IMR-90 (cell line): Measurements from ENCODE around the gene ADGRG3. TPM values are rescaled to one million over a fixed set of nuclear protein-coding genes. Genes with fewer than 3 reads are reported as not detected.

Source experiments
- ATAC-seq: fragments of 200-7000 bp; cut with Tn5 transposase; 2 replicates; pipeline ENCODE4 v1.9.1; 2020; ENCODE audit warnings: low read depth, mild to moderate bottlenecking, moderate library complexity
- BruUV-seq: library from RNA; stranded (reverse); fragments of 400-500 nt; replicated peaks from 2 replicates; lab custom pipeline; 2021; lab: Mats Ljungman, UMichigan
- CTCF ChIA-PET: fragments of 300-600 bp; formaldehyde crosslinking; extraction: SDS; loops from one replicate; lab custom pipeline; 2021; ENCODE audit warnings: antibody characterized with exemption; lab: Yijun Ruan, JAX
- POLR2A ChIA-PET: fragments of 300-600 bp; sonication (Branson Sonifier 250); formaldehyde crosslinking; loops from one replicate; lab custom pipeline; 2022; ENCODE audit warnings: antibody characterized with exemption; ENCODE audit not compliant: unreplicated experiment; lab: Charles Lee
- DNase-seq: peaks from one replicate; pipeline ENCODE4 v3.0.0; 2013
- H2AFZ ChIP-seq: replicated peaks from 2 replicates; pipeline ENCODE3; 2013; ENCODE audit warnings: low read length, mild to moderate bottlenecking; ENCODE audit not compliant: poor library complexity
- H2AK5ac ChIP-seq: 2 replicates; pipeline ENCODE4 v1.6.1; 2013; ENCODE audit warnings: low read depth, low read length, inconsistent platforms
- H2AK9ac ChIP-seq: replicated peaks from 2 replicates; pipeline ENCODE3; 2013; ENCODE audit warnings: mild to moderate bottlenecking, low read depth, low read length, moderate library complexity; ENCODE audit not compliant: poor library complexity
- H2BK120ac ChIP-seq: 2 replicates; pipeline ENCODE4 v1.6.1; 2013; ENCODE audit warnings: low read depth, low read length, inconsistent platforms
- H2BK15ac ChIP-seq: 3 replicates; pipeline ENCODE4 v1.6.1; 2013; ENCODE audit warnings: low read depth, low read length, inconsistent platforms
- H2BK20ac ChIP-seq: 2 replicates; pipeline ENCODE4 v1.6.1; 2013; ENCODE audit warnings: low read depth, mild to moderate bottlenecking, inconsistent platforms, low read length, moderate library complexity
- H2BK5ac ChIP-seq: 2 replicates; pipeline ENCODE4 v1.6.1; 2013; ENCODE audit warnings: mild to moderate bottlenecking, low read depth, low read length, inconsistent platforms; ENCODE audit not compliant: poor library complexity, severe bottlenecking
- H3K14ac ChIP-seq: replicated peaks from 2 replicates; pipeline ENCODE4 v1.6.1; 2013; ENCODE audit warnings: low read depth, low read length, inconsistent platforms
- H3K18ac ChIP-seq: 2 replicates; pipeline ENCODE4 v1.6.1; 2013; ENCODE audit warnings: low read depth, low read length, control low read depth
- H3K23ac ChIP-seq: 2 replicates; pipeline ENCODE4 v1.6.1; 2013; ENCODE audit warnings: low read depth, low read length, inconsistent platforms
- H3K27ac ChIP-seq: 2 replicates; pipeline ENCODE4 v1.5.1; 2013; ENCODE audit warnings: mild to moderate bottlenecking, control low read depth, low read length; ENCODE audit not compliant: insufficient read depth
- H3K27me3 ChIP-seq: 2 replicates; pipeline ENCODE4 v1.6.1; 2013; ENCODE audit warnings: low read length; ENCODE audit not compliant: control insufficient read depth, insufficient read depth
- H3K36me3 ChIP-seq: 2 replicates; pipeline ENCODE4 v1.6.1; 2013; ENCODE audit warnings: low read length, mixed read lengths; ENCODE audit not compliant: control insufficient read depth, insufficient read depth
- H3K4ac ChIP-seq: 2 replicates; pipeline ENCODE4 v1.6.1; 2013; ENCODE audit warnings: low read depth, low read length, inconsistent platforms
- H3K4me1 ChIP-seq: 2 replicates; pipeline ENCODE4 v1.6.1; 2013; ENCODE audit warnings: low read length, mixed read lengths; ENCODE audit not compliant: control insufficient read depth, insufficient read depth
- H3K4me2 ChIP-seq: 2 replicates; pipeline ENCODE4 v1.6.1; 2013; ENCODE audit warnings: low read depth, mild to moderate bottlenecking, control low read depth, low read length, moderate library complexity
- H3K4me3 ChIP-seq: 2 replicates; pipeline ENCODE4 v1.5.1; 2013; ENCODE audit warnings: low read depth, mild to moderate bottlenecking, control low read depth, low read length, moderate library complexity; ENCODE audit not compliant: insufficient read depth
- H3K56ac ChIP-seq: 2 replicates; pipeline ENCODE4 v1.6.1; 2013; ENCODE audit warnings: low read length, inconsistent platforms; ENCODE audit not compliant: insufficient read depth; ENCODE audit errors: extremely low read depth
- H3K79me1 ChIP-seq, 2 experiments: 2 replicates each; pipeline ENCODE4 v1.6.1; 2013; ENCODE audit warnings: low read length in 2 of 2, inconsistent platforms in 1 of 2, low read depth in 1 of 2
- H3K9ac ChIP-seq: 2 replicates; pipeline ENCODE4 v1.6.1; 2013; ENCODE audit warnings: low read depth, low read length, control low read depth
- H3K9me1 ChIP-seq: 2 replicates; pipeline ENCODE4 v1.6.1; 2013; ENCODE audit warnings: low read length, inconsistent platforms; ENCODE audit not compliant: insufficient read depth
- H3K9me3 ChIP-seq: 2 replicates; pipeline ENCODE4 v1.6.1; 2013; ENCODE audit warnings: low read length; ENCODE audit not compliant: control insufficient read depth, insufficient read depth
- H4K20me1 ChIP-seq: 2 replicates; pipeline ENCODE4 v1.6.1; 2013; ENCODE audit warnings: low read length, inconsistent platforms; ENCODE audit not compliant: insufficient read depth
- H4K5ac ChIP-seq: 2 replicates; pipeline ENCODE4 v1.6.1; 2013; ENCODE audit warnings: mild to moderate bottlenecking, low read depth, low read length, control low read depth
- H4K8ac ChIP-seq, 2 experiments: 2 replicates each; pipeline ENCODE4 v1.6.1; 2013; ENCODE audit warnings: low read depth in 2 of 2, low read length in 2 of 2, control low read depth in 1 of 2, inconsistent platforms in 1 of 2
- H4K91ac ChIP-seq: 2 replicates; pipeline ENCODE4 v1.6.1; 2013; ENCODE audit warnings: low read depth, low read length, inconsistent platforms; ENCODE audit not compliant: insufficient read depth
- BHLHE40 ChIP-seq: fragments of 150-350 bp; IDR thresholded peaks from 2 replicates; pipeline ENCODE4 v1.6.1; 2016; ENCODE audit warnings: mild to moderate bottlenecking, low read depth, low read length
- CEBPB ChIP-seq: IDR thresholded peaks from 2 replicates; pipeline ENCODE4 v1.6.1; 2012; ENCODE audit warnings: low read depth, low read length, improper control_type of control experiment
- CHD1 ChIP-seq: IDR thresholded peaks from 2 replicates; pipeline ENCODE4 v1.6.1; 2012; ENCODE audit warnings: low read depth, low read length, improper control_type of control experiment
- FOS ChIP-seq: fragments of 150-350 bp; IDR thresholded peaks from 2 replicates; pipeline ENCODE4 v1.6.1; 2016; ENCODE audit warnings: low read depth, low read length
- MAFK ChIP-seq: IDR thresholded peaks from 2 replicates; pipeline ENCODE4 v1.6.1; 2012; ENCODE audit warnings: low read depth, low read length, improper control_type of control experiment
- MAZ ChIP-seq: IDR thresholded peaks from 2 replicates; pipeline ENCODE4 v1.6.1; 2012; ENCODE audit warnings: low read depth, mild to moderate bottlenecking, low read length, improper control_type of control experiment, moderate library complexity, borderline replicate concordance
- MXI1 ChIP-seq: IDR thresholded peaks from 2 replicates; pipeline ENCODE4 v1.6.1; 2012; ENCODE audit warnings: low read depth, mild to moderate bottlenecking, low read length, moderate library complexity, borderline replicate concordance
- NFE2L2 ChIP-seq: fragments of 150-350 bp; IDR thresholded peaks from 2 replicates; pipeline ENCODE4 v1.6.1; 2016; ENCODE audit warnings: low read depth, mild to moderate bottlenecking, low read length
- POLR2A ChIP-seq: IDR thresholded peaks from 2 replicates; pipeline ENCODE4 v1.6.1; 2012; ENCODE audit warnings: mild to moderate bottlenecking, low read depth, low read length
- RAD21 ChIP-seq: IDR thresholded peaks from 2 replicates; pipeline ENCODE4 v1.6.1; 2012; ENCODE audit warnings: low read length, improper control_type of control experiment
- RCOR1 ChIP-seq: IDR thresholded peaks from 2 replicates; pipeline ENCODE4 v1.6.1; 2012; ENCODE audit warnings: mild to moderate bottlenecking, low read length, improper control_type of control experiment; ENCODE audit not compliant: insufficient replicate concordance
- RFX5 ChIP-seq: IDR thresholded peaks from 2 replicates; pipeline ENCODE4 v1.8.0; 2012; ENCODE audit warnings: low read depth, mild to moderate bottlenecking, low read length, moderate library complexity
- SMC3 ChIP-seq: fragments of 150-350 bp; IDR thresholded peaks from 2 replicates; pipeline ENCODE4 v1.6.1; 2016; ENCODE audit warnings: low read depth, mild to moderate bottlenecking, antibody characterized with exemption, low read length, moderate library complexity
- WGBS, 2 experiments: methylation state at CpG; one replicate each; pipeline versions ENCODE4 v1.1.5 to v1.1.7; 2013; ENCODE audit warnings: missing lambda C conversion rate in 2 of 2; ENCODE audit not compliant: insufficient read length in 1 of 2; ENCODE audit errors: extremely low coverage in 2 of 2; 5-methylcytosine and 5-hydroxymethylcytosine counted together
- dilution Hi-C: fragments of 300-500 bp; cut with HindIII; formaldehyde crosslinking; loops from one replicate; pipeline ENCODE4 v1.14.3; 2018; ENCODE audit warnings: low sequenced_read_pairs; ENCODE audit not compliant: unreplicated experiment
- in situ Hi-C: fragments of 300-500 bp; cut with MboI; formaldehyde crosslinking; loops from 3 replicates; pipeline ENCODE4 v1.14.3; 2019; ENCODE audit warnings: low sequenced_read_pairs, inconsistent platforms, mixed read lengths
- intact Hi-C: fragments of 100-400 bp; cut with micrococcal nuclease; formaldehyde crosslinking; loops from 2 replicates; pipeline ENCODE4 v1.10.0; 2022
- polyA plus RNA-seq, 3 experiments: library from polyadenylated mRNA; depleted of rRNA; stranded (reverse); fragments of >200 nt; gene quantifications; 2 replicates each; pipeline ENCODE4 v1.2.3, GENCODE V29; 2012; ENCODE audit warnings: low replicate concordance in 1 of 3
- total RNA-seq: library from RNA; depleted of rRNA; stranded (reverse); fragments of >200 nt; gene quantifications from 2 replicates; pipeline ENCODE4 v1.2.3, GENCODE V29; 2012
- TF ChIP-seq, protein P1 (sequence below): fragments of 150-350 bp; IDR thresholded peaks from 2 replicates; pipeline ENCODE4 v1.6.1; 2016; ENCODE audit warnings: low read depth, mild to moderate bottlenecking, low read length, moderate library complexity, borderline replicate concordance
- TF ChIP-seq, protein P2 (sequence below): fragments of 150-350 bp; IDR thresholded peaks from 2 replicates; pipeline ENCODE4 v1.6.1; 2017; ENCODE audit warnings: mild to moderate bottlenecking, antibody characterized with exemption, low read length, low read depth
- TF ChIP-seq, protein P3 (sequence below): conservative IDR thresholded peaks from 2 replicates; pipeline ENCODE4 v1.5.1; 2012; ENCODE audit warnings: mild to moderate bottlenecking, low read depth, low read length, improper control_type of control experiment

The ADGRG3 gene
- total and polyA plus RNA-seq, 2 of the 4 experiments (the other 2 are of a cell fraction) = not detected

DNA sequence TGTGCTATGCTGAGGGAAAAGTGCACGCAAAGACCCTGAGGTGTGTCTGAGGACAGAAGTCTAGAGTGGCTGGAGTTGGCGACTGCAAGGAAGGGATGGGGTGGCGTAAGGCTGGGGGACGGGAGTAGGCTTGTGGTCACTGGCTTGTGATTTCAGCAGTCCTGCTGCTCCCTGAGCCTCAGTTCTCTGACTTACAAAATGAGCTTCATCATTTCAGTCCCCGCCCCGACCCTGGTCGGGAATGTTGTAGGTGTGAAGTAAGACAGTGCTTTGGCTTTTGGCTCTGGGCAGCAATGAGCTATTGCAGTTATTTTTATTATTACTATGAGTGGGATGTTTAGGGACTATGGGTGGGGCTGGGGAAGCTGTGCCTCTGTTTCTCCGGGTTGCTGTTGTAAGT lies 31.1 kb upstream of the ADGRG3 start:
- intact Hi-C loops (no loop called here), in situ Hi-C loops (no loop called here), dilution Hi-C loops (no loop called here)
- 92% methylated on average over 2 of the region's 8 CpGs; no CpG with 5 or more reads in 1 of the 2 experiments for WGBS, 2 experiments
- ATAC-seq (no peak), DNase-seq (no peak)
- H2BK15ac ChIP-seq = no peak overlapping the region
- H2AK5ac ChIP-seq = peak overlapping the region; percentile 24
- BruUV-seq = no TSS peak
- H3K4me1 ChIP-seq = peaks cover 10% of the 10 kb centered on the region; the same call in 1 of the 2 replicates
- peak overlapping the region; percentile 25; the same call in 1 of the 2 replicates for H2BK120ac ChIP-seq
- no peak overlapping the region for H3K14ac ChIP-seq
- peak overlapping the region; percentile 17; the same call in 1 of the 2 replicates for H2BK20ac ChIP-seq
- CTCF ChIA-PET = interaction anchor here (1.6 kb wide), 1 partner anchor 10 kb away, joined by 4 read pairs; no protein-coding TSS in a partner anchor
- no peak overlapping the region for H3K4ac ChIP-seq
- no peak overlapping the region for H4K8ac ChIP-seq
- H3K9me1 ChIP-seq = peaks cover 7% of the 10 kb centered on the region
- H3K36me3 ChIP-seq = no peaks in the 10 kb centered on the region
- H2AK9ac ChIP-seq = peak overlapping the region; percentile 3
- H3K18ac ChIP-seq = no peak overlapping the region
- no peak overlapping the region for H3K23ac ChIP-seq
- H3K56ac ChIP-seq = no peak overlapping the region
- no peak overlapping the region for H4K91ac ChIP-seq
- H3K27ac ChIP-seq = no peak overlapping the region
- no peak overlapping the region for H3K9ac ChIP-seq
- H2AFZ ChIP-seq = peak overlapping the region; percentile 64
- H2BK5ac ChIP-seq = no peak overlapping the region
- no peak for TF ChIP-seq RFX5
- no peak for TF ChIP-seq RCOR1
- TF ChIP-seq FOS = no peak
- TF ChIP-seq RAD21 = no peak
- TF ChIP-seq BHLHE40 = no peak
- TF ChIP-seq, protein P1, sequence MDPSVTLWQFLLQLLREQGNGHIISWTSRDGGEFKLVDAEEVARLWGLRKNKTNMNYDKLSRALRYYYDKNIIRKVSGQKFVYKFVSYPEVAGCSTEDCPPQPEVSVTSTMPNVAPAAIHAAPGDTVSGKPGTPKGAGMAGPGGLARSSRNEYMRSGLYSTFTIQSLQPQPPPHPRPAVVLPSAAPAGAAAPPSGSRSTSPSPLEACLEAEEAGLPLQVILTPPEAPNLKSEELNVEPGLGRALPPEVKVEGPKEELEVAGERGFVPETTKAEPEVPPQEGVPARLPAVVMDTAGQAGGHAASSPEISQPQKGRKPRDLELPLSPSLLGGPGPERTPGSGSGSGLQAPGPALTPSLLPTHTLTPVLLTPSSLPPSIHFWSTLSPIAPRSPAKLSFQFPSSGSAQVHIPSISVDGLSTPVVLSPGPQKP = no peak
- no peak for TF ChIP-seq CHD1
- TF ChIP-seq MAZ = no peak
- TF ChIP-seq SMC3 = no peak
- no peak for TF ChIP-seq POLR2A
- TF ChIP-seq NFE2L2 = no peak
- no peak for TF ChIP-seq CEBPB
- TF ChIP-seq MXI1 = no peak
- no peak for TF ChIP-seq MAFK
- TF ChIP-seq, protein P2, sequence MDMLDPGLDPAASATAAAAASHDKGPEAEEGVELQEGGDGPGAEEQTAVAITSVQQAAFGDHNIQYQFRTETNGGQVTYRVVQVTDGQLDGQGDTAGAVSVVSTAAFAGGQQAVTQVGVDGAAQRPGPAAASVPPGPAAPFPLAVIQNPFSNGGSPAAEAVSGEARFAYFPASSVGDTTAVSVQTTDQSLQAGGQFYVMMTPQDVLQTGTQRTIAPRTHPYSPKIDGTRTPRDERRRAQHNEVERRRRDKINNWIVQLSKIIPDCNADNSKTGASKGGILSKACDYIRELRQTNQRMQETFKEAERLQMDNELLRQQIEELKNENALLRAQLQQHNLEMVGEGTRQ = no peak
- TF ChIP-seq, protein P3, sequence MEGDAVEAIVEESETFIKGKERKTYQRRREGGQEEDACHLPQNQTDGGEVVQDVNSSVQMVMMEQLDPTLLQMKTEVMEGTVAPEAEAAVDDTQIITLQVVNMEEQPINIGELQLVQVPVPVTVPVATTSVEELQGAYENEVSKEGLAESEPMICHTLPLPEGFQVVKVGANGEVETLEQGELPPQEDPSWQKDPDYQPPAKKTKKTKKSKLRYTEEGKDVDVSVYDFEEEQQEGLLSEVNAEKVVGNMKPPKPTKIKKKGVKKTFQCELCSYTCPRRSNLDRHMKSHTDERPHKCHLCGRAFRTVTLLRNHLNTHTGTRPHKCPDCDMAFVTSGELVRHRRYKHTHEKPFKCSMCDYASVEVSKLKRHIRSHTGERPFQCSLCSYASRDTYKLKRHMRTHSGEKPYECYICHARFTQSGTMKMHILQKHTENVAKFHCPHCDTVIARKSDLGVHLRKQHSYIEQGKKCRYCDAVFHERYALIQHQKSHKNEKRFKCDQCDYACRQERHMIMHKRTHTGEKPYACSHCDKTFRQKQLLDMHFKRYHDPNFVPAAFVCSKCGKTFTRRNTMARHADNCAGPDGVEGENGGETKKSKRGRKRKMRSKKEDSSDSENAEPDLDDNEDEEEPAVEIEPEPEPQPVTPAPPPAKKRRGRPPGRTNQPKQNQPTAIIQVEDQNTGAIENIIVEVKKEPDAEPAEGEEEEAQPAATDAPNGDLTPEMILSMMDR = no peak
- H3K4me3 ChIP-seq = no peak overlapping the region
- POLR2A ChIA-PET = no interaction called here
- no peak overlapping the region for H3K4me2 ChIP-seq
- H4K5ac ChIP-seq = no peak overlapping the region
- H4K20me1 ChIP-seq = no peaks in the 10 kb centered on the region
- H3K9me3 ChIP-seq = no peaks in the 10 kb centered on the region
- no peaks in the 10 kb centered on the region for H3K79me1 ChIP-seq
- H3K27me3 ChIP-seq = peaks cover 18% of the 10 kb centered on the region
